Lung (tissue), 12 donors: ENCODE measurements around the gene FBN1. TPM values are rescaled to one million over a fixed set of nuclear protein-coding genes. Genes with fewer than 3 reads are reported as not detected.

ENCODE experiments used
- ATAC-seq: fragments of 200-7000 bp; cut with Tn5 transposase; one replicate; pipeline ENCODE4 v1.9.1; 2020; ENCODE audit warnings: moderate number of reproducible peaks; ENCODE audit not compliant: insufficient read depth, low FRiP score
- DNase-seq, 3 donors: peaks; one replicate each; pipeline ENCODE4 v3.0.0-alpha.2; 2013 to 2017
- H3K27ac ChIP-seq, 2 donors: one replicate each; pipeline ENCODE4 v1.5.1; 2013; ENCODE audit warnings: mild to moderate bottlenecking in 2 of 2, moderate library complexity in 2 of 2, control low read depth in 1 of 2, inconsistent platforms in 1 of 2, low read depth in 1 of 2, low read length in 1 of 2
- H3K27me3 ChIP-seq, 3 donors: one replicate each; pipeline ENCODE4 v1.5.1; 2013; ENCODE audit warnings: low read length in 2 of 3; ENCODE audit not compliant: control insufficient read depth in 3 of 3, insufficient read depth in 3 of 3
- H3K36me3 ChIP-seq, 4 donors: one replicate each; pipeline ENCODE4 v1.5.1; 2013; ENCODE audit warnings: low read length in 4 of 4, mild to moderate bottlenecking in 1 of 4, moderate library complexity in 1 of 4; ENCODE audit not compliant: control insufficient read depth in 4 of 4, insufficient read depth in 4 of 4
- H3K4me1 ChIP-seq, 5 donors: one replicate each; pipeline ENCODE4 v1.5.1; 2013; ENCODE audit warnings: low read length in 5 of 5, mild to moderate bottlenecking in 2 of 5, moderate library complexity in 1 of 5; ENCODE audit not compliant: control insufficient read depth in 5 of 5, insufficient read depth in 5 of 5
- H3K4me3 ChIP-seq: one replicate; pipeline ENCODE4 v1.5.1; 2013; ENCODE audit warnings: mild to moderate bottlenecking, control low read depth, moderate library complexity
- H3K9ac ChIP-seq, 2 donors: one replicate each; pipeline ENCODE4 v1.5.1; 2013; ENCODE audit warnings: low read length in 2 of 2, control low read depth in 1 of 2; ENCODE audit not compliant: insufficient read depth in 1 of 2
- H3K9me3 ChIP-seq, 4 donors: one replicate each; pipeline ENCODE4 v1.5.1; 2013; ENCODE audit warnings: low read length in 3 of 4, mild to moderate bottlenecking in 1 of 4, moderate library complexity in 1 of 4; ENCODE audit not compliant: control insufficient read depth in 4 of 4, insufficient read depth in 3 of 4
- WGBS, 2 donors: extraction: QIAGEN DNeasy Blood & Tissue Kit; methylation state at CpG; one replicate each; pipeline ENCODE4 v1.1.7; 2013; 5-methylcytosine and 5-hydroxymethylcytosine counted together
- polyA plus RNA-seq, 2 donors: library from polyadenylated mRNA; stranded (reverse); fragments of 200-250 nt; gene quantifications; one replicate each; pipeline ENCODE4 v1.2.1, GENCODE V29; 2013
- total RNA-seq, 2 donors: library from RNA; depleted of rRNA in 1 of 2; stranded (reverse); fragments of >200 nt in 1 of 2; gene quantifications; one replicate each; pipeline ENCODE4 v1.2.1, GENCODE V29; 2014 to 2021
- TF ChIP-seq, protein P1 (sequence below): IDR thresholded peaks from 2 replicates; pipeline ENCODE4 v1.5.1; 2012; ENCODE audit warnings: mild to moderate bottlenecking; ENCODE audit errors: control extremely low read depth, extremely low read depth
- donor health status: control.
- donor health status: control.
- donor health status: Bipolar disorder and iron deficiency.
- donor health status: healthy.
- donor health status: DM: yes; HTN: yes; CAD: no.

FBN1 gene
- total and polyA plus RNA-seq, 4 donors = 6.0 to 170 (median 60.8) TPM

DNA sequence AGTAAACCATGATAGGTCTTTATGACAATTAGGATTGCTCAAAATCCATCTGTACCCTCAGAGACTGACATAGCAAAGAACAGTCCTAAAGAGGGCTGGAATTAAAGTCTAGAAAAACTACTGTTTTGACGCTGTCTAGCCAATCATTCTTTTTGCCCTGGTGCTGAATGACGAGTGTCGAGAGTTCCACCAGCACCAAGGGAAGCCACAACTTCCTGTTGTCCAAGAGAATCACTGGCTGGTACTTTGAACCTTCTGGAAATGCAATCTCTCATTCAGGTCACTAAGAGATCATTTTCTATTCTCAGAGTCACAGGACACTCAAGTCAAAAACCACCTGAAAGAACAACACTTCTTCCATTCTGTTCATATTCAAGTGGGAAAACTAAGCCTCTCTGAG is 37.7 kb downstream of the FBN1 start:
- H3K36me3 ChIP-seq = peaks cover 0 to 31% (median 3%) of the 10 kb centered on the region in 4 donors
- H3K4me1 ChIP-seq = peaks cover 0 to 5% (median 0%) of the 10 kb centered on the region in 5 donors
- H3K9me3 ChIP-seq = no peaks in the 10 kb centered on the region
- 51 to 85% methylated on average over 3 of the region's 3 CpGs for WGBS, 2 donors
- H3K27ac ChIP-seq = no peak overlapping the region
- no peak overlapping the region for H3K4me3 ChIP-seq
- DNase-seq (no peak), ATAC-seq (no peak)
- TF ChIP-seq, protein P1, sequence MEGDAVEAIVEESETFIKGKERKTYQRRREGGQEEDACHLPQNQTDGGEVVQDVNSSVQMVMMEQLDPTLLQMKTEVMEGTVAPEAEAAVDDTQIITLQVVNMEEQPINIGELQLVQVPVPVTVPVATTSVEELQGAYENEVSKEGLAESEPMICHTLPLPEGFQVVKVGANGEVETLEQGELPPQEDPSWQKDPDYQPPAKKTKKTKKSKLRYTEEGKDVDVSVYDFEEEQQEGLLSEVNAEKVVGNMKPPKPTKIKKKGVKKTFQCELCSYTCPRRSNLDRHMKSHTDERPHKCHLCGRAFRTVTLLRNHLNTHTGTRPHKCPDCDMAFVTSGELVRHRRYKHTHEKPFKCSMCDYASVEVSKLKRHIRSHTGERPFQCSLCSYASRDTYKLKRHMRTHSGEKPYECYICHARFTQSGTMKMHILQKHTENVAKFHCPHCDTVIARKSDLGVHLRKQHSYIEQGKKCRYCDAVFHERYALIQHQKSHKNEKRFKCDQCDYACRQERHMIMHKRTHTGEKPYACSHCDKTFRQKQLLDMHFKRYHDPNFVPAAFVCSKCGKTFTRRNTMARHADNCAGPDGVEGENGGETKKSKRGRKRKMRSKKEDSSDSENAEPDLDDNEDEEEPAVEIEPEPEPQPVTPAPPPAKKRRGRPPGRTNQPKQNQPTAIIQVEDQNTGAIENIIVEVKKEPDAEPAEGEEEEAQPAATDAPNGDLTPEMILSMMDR = no peak
- H3K9ac ChIP-seq = no peak overlapping the region
- no peaks in the 10 kb centered on the region for H3K27me3 ChIP-seq

DNA sequence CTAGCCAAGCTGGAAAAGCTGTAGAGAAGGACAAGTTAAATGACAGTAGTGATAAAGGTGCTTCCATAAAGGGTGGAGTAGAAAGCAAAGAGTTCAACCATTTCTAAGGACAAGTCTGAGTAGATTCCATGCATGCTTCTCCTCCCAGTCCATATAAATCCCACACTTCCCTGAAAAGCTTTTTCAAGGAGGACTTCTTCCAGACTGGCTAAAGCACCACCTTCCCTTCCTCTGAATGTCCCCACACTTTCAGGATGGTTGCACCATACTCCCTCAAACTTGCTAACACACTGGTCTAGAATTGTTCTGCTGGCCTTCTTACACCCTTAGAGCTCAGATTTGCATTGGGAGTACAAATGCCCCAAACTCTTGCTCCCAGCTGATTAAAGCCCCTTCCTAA is 40.9 kb downstream of the FBN1 start:
- no peak overlapping the region for H3K27ac ChIP-seq
- no peaks in the 10 kb centered on the region for H3K27me3 ChIP-seq
- peaks cover 0 to 11% (median 0%) of the 10 kb centered on the region in 5 donors for H3K4me1 ChIP-seq
- TF ChIP-seq, protein P1 = no peak
- H3K9ac ChIP-seq = no peak overlapping the region
- ATAC-seq = no peak
- no peak overlapping the region for H3K4me3 ChIP-seq
- no peak for DNase-seq
- H3K9me3 ChIP-seq = no peaks in the 10 kb centered on the region
- H3K36me3 ChIP-seq = peaks cover 0 to 22% (median 3%) of the 10 kb centered on the region in 4 donors

DNA sequence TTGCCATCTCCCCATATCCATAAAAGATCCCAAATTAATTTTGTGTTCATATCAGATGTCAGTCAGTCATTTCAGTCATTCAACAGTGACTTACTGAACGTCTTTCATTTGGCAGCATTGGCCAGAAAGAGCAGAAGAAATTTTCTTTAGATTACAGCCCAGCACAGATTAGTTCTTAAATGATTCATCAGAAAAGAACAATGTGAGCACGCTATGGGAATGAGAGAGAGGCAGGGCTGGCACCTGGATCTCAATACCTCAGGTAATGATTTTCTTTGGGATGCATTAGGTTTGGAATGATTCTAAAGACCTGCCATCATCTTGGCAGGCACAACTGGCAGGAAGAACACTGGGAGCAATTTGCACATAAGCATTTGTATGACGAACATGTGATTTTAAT is 41.6 kb downstream of the FBN1 start:
- Histone ChIP-seq H3K4me3 (no peak overlapping the region), H3K27ac (no peak overlapping the region), H3K9ac (no peak overlapping the region), H3K36me3 (peaks cover 0 to 18% (median 3%) of the 10 kb centered on the region in 4 donors), H3K9me3 (no peaks in the 10 kb centered on the region), H3K27me3 (no peaks in the 10 kb centered on the region), H3K4me1 (peaks cover 0 to 11% (median 0%) of the 10 kb centered on the region in 5 donors)
- DNase-seq = no peak
- ATAC-seq = no peak
- 73 to 79% methylated on average over 3 of the region's 3 CpGs for WGBS, 2 donors
- TF ChIP-seq, protein P1 = no peak

- Histone ChIP-seq H3K36me3 (peaks cover 0 to 20% (median 6%) of the 10 kb centered on the region in 4 donors), H3K4me3 (no peak overlapping the region), H3K27ac (peak overlapping the region in 1 of 2 donors; percentile 49), H3K9me3 (no peaks in the 10 kb centered on the region), H3K27me3 (no peaks in the 10 kb centered on the region), H3K4me1 (peaks cover 0 to 11% (median 0%) of the 10 kb centered on the region in 5 donors), H3K9ac (no peak overlapping the region)
- WGBS, 2 donors = 81 to 86% methylated on average over 6 of the region's 6 CpGs
- ATAC-seq = no peak
- DNase-seq = no peak
- TF ChIP-seq, protein P1 = no peak
Observed at GRCh38 chr15:48603123-48603500, 42.4 kb downstream of the FBN1 start.
